Epithelial cell of proximal tubule (primary cell): ENCODE data around the gene RAD51. TPM values are rescaled to one million over a fixed set of nuclear protein-coding genes. Genes with fewer than 3 reads are reported as not detected.
A peak's percentile ranks its signal among the peaks of the same experiment; 100 is the strongest.

Experiments
- DNase-seq: peaks from one replicate; pipeline ENCODE4 v3.0.0-alpha.2; 2011; ENCODE audit warnings: low read depth
- H3K4me3 ChIP-seq: 2 replicates; pipeline ENCODE4 v1.5.1; 2011; ENCODE audit warnings: low read depth, mild to moderate bottlenecking, low read length
- CTCF ChIP-seq: conservative IDR thresholded peaks from 2 replicates; pipeline ENCODE4 v1.5.1; 2012; ENCODE audit warnings: low read depth, mild to moderate bottlenecking, low read length
- total RNA-seq: library from RNA; depleted of rRNA; stranded (reverse); fragments of >200 nt; gene quantifications from 2 replicates; pipeline ENCODE4 v1.2.3, GENCODE V29; 2015

The RAD51 gene
- total RNA-seq, 1 donor from 2014 or later = 20.8 TPM

- TF ChIP-seq CTCF = no peak
- no peak overlapping the region for H3K4me3 ChIP-seq
- DNase-seq = no peak
Observed at GRCh38 chr15:40684381-40684780, 10.6 kb upstream of the RAD51 start.

- H3K4me3 ChIP-seq = no peak overlapping the region
- no peak for TF ChIP-seq CTCF
- no peak for DNase-seq
Observed at GRCh38 chr15:40685376-40685775, 9.6 kb upstream of the RAD51 start.

- no peak for DNase-seq
- TF ChIP-seq CTCF = no peak
- H3K4me3 ChIP-seq = no peak overlapping the region
Observed at GRCh38 chr15:40688932-40689799, 5.8 kb upstream of the RAD51 start.

- DNase-seq = no peak
Observed at GRCh38 chr15:40691737-40692136, 3.2 kb upstream of the RAD51 start.

DNA sequence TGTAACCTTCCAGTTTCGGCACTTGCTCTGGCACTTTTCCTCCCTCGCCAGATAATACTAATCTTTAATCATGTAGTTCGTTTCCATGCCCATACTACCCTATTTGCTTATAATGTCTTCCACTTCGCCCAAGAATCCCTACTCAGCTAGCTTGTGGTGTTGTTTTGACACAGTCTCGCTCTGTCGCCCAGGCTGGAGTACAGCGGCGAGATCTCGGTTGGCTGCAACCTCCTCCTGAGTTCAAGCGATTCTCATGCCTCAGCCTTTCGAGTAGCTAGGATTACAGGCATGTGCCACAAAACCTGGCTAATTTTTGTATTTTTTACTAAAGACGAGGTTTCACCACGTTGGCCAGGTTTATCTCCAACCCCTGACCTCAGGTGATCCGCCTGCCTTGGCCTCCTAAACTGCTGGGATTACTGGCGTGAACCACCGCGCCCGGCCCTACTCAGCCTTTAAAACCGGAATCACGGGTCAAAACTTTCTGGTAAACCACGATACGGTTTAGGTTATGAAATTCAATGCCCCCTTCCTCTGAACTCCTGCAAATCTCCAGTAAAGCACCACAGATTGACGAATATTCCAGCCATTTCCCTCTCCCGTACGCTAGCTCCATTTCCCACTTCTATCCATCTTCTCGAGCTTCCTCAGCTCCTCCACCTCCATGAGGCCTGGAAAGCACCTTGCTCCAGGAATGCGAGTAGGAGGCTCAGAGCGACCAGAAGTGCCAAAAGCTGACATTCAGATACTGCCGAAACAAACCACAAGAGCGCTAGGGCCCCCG is 878 bp upstream of the RAD51 start:
- peak overlapping the region; percentile 84 for H3K4me3 ChIP-seq
- DNase-seq = no peak
- TF ChIP-seq CTCF = no peak

More at GRCh38 chr15:40691737-40692136, 3.2 kb upstream of the RAD51 start:
- no peak for TF ChIP-seq CTCF
- H3K4me3 ChIP-seq = no peak overlapping the region

- H3K4me3 ChIP-seq = peak overlapping the region; percentile 84
- no peak for DNase-seq
- TF ChIP-seq CTCF = no peak
Observed at GRCh38 chr15:40695469-40695890, 506 bp downstream of the RAD51 start.
